GM12878 (cell line): Measurements from ENCODE around the gene FNDC11.

Source experiments
- BHLHE40 ChIP-seq, 2 experiments: fragments of 450-650 bp in 1 of 2; IDR thresholded peaks; 2 replicates each; pipeline ENCODE4 v1.6.1; 2011 to 2017; ENCODE audit warnings: low read depth in 2 of 2, borderline replicate concordance in 1 of 2, improper control_type of control experiment in 1 of 2, low read length in 1 of 2, mild to moderate bottlenecking in 1 of 2
- EP300 ChIP-seq, 2 experiments: fragments of 150-350 bp in 1 of 2; IDR thresholded peaks; 2 replicates each; pipeline ENCODE4 v1.6.1; 2011 to 2012; ENCODE audit warnings: low read depth in 2 of 2, low read length in 2 of 2, borderline replicate concordance in 1 of 2, improper control_type of control experiment in 1 of 2, inconsistent platforms in 1 of 2; ENCODE audit not compliant: control insufficient read depth in 1 of 2
- EZH2 ChIP-seq: IDR thresholded peaks from 2 replicates; pipeline ENCODE4 v1.6.1; 2012; ENCODE audit warnings: low read depth, mild to moderate bottlenecking, control low read depth, inconsistent platforms, low read length, borderline replicate concordance; ENCODE audit not compliant: control insufficient read depth
- HDAC6 ChIP-seq: fragments of 200-600 bp; sonication (generic); IDR thresholded peaks from one replicate; pipeline ENCODE4 v1.8.0; 2017; ENCODE audit warnings: antibody characterized with exemption; ENCODE audit not compliant: unreplicated experiment
- NRF1 ChIP-seq: conservative IDR thresholded peaks from 2 replicates; pipeline ENCODE4 v1.6.1; 2011; ENCODE audit warnings: mild to moderate bottlenecking, low read depth, low read length, improper control_type of control experiment
- POLR2AphosphoS5 ChIP-seq: IDR thresholded peaks from 2 replicates; pipeline ENCODE4 v1.6.1; 2011; ENCODE audit warnings: mild to moderate bottlenecking, low read length, inconsistent platforms
- SP1 ChIP-seq: IDR thresholded peaks from one replicate; pipeline ENCODE4 v1.6.1; 2011; ENCODE audit warnings: low read depth, low read length
- SREBF2 ChIP-seq: IDR thresholded peaks from 2 replicates; pipeline ENCODE4 v1.6.1; 2012; ENCODE audit warnings: mild to moderate bottlenecking, low read length
- TAF1 ChIP-seq: IDR thresholded peaks from 2 replicates; pipeline ENCODE4 v1.6.1; 2011; ENCODE audit warnings: mild to moderate bottlenecking, low read depth, low read length, borderline replicate concordance
- ZNF384 ChIP-seq: IDR thresholded peaks from 2 replicates; pipeline ENCODE4 v1.6.1; 2012; ENCODE audit warnings: low read depth, mild to moderate bottlenecking, low read length, improper control_type of control experiment, borderline replicate concordance
- TF ChIP-seq, protein P1 (sequence below): IDR thresholded peaks from 2 replicates; pipeline ENCODE4 v1.6.1; 2011; ENCODE audit warnings: low read depth, low read length, improper control_type of control experiment, borderline replicate concordance
- TF ChIP-seq, protein P2 (sequence below), 3 experiments: IDR thresholded peaks in 2 of 3; conservative IDR thresholded peaks in 1 of 3; 2 replicates each; pipeline ENCODE4 v1.5.1; 2011; ENCODE audit warnings: low read depth in 3 of 3, low read length in 3 of 3, mild to moderate bottlenecking in 3 of 3, control low read depth in 2 of 3, moderate library complexity in 2 of 3, inconsistent platforms in 1 of 3, mixed read lengths in 1 of 3; ENCODE audit not compliant: control insufficient read depth in 2 of 3, insufficient read depth in 1 of 3; ENCODE audit errors: extremely low read depth in 1 of 3
- TF ChIP-seq, protein P3 (sequence below): IDR thresholded peaks from 2 replicates; pipeline ENCODE4 v1.6.1; 2012; ENCODE audit warnings: mild to moderate bottlenecking, low read depth, low read length

DNA sequence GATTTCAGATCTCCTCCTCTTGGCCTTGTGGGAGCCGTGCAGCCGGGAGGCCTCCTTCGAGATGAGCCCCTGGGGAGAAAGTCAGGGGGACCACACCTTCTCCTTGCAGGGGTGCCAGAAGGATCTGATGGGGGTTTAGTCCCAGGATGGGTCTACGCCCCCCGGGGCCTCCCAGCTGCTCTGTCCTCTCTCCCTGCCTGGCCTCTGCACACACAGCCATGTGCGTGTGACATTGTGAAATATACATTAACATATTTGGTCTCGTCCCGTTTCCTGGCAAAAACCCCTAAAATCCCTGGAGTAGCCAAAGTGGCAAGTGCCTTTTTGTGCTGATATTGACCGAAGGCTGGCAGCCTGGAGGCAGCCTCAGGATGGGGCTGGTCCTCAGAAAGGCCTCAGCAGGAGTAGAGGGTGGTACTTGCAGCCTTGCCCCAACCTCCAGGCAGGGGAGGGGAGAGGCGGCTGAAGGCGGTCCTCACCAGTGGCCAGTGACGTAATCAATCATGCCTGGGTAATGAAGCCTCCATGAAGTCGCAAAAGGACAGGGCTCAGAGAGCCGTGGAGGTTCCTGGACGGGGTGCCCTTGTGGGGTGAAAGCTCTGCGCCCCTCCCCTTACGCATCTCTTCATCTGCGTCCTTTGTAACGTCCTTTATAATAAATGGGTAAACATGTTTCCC, 25.2 kb downstream of the FNDC11 start:
- TF ChIP-seq HDAC6 (no peak), ZNF384 (no peak), NRF1 (no peak), SREBF2 (no peak), BHLHE40 (IDR thresholded peaks at IDR 0.05; ENCODE audit: borderline replicate concordance in 1 of 2, low read depth in 2 of 2, low read length in 1 of 2) (no peak), POLR2AphosphoS5 (no peak), SP1 (no peak), EZH2 (no peak), TAF1 (no peak), EP300 (IDR thresholded peaks at IDR 0.05; ENCODE audit: borderline replicate concordance in 1 of 2, control insufficient read depth in 1 of 2, low read depth in 2 of 2, low read length in 2 of 2) (no peak)
- TF ChIP-seq, protein P1, sequence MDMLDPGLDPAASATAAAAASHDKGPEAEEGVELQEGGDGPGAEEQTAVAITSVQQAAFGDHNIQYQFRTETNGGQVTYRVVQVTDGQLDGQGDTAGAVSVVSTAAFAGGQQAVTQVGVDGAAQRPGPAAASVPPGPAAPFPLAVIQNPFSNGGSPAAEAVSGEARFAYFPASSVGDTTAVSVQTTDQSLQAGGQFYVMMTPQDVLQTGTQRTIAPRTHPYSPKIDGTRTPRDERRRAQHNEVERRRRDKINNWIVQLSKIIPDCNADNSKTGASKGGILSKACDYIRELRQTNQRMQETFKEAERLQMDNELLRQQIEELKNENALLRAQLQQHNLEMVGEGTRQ: no peak
- TF ChIP-seq, protein P2, sequence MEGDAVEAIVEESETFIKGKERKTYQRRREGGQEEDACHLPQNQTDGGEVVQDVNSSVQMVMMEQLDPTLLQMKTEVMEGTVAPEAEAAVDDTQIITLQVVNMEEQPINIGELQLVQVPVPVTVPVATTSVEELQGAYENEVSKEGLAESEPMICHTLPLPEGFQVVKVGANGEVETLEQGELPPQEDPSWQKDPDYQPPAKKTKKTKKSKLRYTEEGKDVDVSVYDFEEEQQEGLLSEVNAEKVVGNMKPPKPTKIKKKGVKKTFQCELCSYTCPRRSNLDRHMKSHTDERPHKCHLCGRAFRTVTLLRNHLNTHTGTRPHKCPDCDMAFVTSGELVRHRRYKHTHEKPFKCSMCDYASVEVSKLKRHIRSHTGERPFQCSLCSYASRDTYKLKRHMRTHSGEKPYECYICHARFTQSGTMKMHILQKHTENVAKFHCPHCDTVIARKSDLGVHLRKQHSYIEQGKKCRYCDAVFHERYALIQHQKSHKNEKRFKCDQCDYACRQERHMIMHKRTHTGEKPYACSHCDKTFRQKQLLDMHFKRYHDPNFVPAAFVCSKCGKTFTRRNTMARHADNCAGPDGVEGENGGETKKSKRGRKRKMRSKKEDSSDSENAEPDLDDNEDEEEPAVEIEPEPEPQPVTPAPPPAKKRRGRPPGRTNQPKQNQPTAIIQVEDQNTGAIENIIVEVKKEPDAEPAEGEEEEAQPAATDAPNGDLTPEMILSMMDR (IDR thresholded peaks at IDR 0.05 in 2 of 3, conservative IDR thresholded peaks at IDR 0.05 in 1 of 3; ENCODE audit: control insufficient read depth in 2 of 3, extremely low read depth in 1 of 3, insufficient read depth in 1 of 3, low read depth in 3 of 3, low read length in 3 of 3): no peak
- TF ChIP-seq, protein P3, sequence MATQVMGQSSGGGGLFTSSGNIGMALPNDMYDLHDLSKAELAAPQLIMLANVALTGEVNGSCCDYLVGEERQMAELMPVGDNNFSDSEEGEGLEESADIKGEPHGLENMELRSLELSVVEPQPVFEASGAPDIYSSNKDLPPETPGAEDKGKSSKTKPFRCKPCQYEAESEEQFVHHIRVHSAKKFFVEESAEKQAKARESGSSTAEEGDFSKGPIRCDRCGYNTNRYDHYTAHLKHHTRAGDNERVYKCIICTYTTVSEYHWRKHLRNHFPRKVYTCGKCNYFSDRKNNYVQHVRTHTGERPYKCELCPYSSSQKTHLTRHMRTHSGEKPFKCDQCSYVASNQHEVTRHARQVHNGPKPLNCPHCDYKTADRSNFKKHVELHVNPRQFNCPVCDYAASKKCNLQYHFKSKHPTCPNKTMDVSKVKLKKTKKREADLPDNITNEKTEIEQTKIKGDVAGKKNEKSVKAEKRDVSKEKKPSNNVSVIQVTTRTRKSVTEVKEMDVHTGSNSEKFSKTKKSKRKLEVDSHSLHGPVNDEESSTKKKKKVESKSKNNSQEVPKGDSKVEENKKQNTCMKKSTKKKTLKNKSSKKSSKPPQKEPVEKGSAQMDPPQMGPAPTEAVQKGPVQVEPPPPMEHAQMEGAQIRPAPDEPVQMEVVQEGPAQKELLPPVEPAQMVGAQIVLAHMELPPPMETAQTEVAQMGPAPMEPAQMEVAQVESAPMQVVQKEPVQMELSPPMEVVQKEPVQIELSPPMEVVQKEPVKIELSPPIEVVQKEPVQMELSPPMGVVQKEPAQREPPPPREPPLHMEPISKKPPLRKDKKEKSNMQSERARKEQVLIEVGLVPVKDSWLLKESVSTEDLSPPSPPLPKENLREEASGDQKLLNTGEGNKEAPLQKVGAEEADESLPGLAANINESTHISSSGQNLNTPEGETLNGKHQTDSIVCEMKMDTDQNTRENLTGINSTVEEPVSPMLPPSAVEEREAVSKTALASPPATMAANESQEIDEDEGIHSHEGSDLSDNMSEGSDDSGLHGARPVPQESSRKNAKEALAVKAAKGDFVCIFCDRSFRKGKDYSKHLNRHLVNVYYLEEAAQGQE: no peak
